ENCODE data around the gene ATP8A2.

DNA sequence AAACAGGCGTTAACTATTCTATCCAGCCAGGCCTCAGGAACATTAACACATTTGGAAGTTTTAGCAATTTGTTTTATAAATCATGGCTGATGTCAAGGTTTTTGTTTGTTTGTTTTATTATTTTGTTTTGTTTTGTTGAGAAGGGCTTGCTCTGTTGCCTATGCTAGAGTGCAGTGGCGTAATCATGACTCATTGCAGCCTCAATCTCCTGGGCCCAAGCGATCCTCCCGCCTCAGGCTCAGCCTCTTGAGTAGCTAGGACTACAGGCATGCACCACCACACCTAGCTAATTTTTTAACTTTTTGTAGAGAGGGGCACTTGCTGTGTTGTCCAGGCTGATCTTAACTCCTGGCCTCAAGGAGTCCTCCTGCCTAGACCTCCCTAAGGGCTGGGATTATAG is 42.1 kb upstream of the ATP8A2 start:
- TF ChIP-seq CTCF (conservative IDR thresholded peaks at IDR 0.05) (no peak), ZFX (IDR thresholded peaks at IDR 0.05) (no peak)
